Upper lobe of left lung (tissue), 6 donors: ENCODE data around the gene BUD13. TPM values are rescaled to one million over a fixed set of nuclear protein-coding genes. Genes with fewer than 3 reads are reported as not detected.

Experiments used
- ATAC-seq, 2 donors: fragments of 200-7000 bp; cut with Tn5 transposase; one replicate each; pipeline ENCODE4 v1.9.1; 2022; ENCODE audit warnings: mild to moderate bottlenecking in 2 of 2, moderate library complexity in 2 of 2; ENCODE audit not compliant: low FRiP score in 2 of 2
- DNase-seq, 2 donors: peaks; one replicate each; pipeline ENCODE4 v3.0.0-alpha.2; 2019 to 2020
- H3K27ac ChIP-seq, 4 donors: fragments of 200-600 bp; sonication (generic); one replicate each; pipeline ENCODE4 v1.5.1; 2016 to 2019
- H3K27me3 ChIP-seq, 4 donors: fragments of 200-600 bp; sonication (generic); one replicate each; pipeline ENCODE4 v1.5.1; 2017 to 2019
- H3K36me3 ChIP-seq, 4 donors: fragments of 200-600 bp; sonication (generic); one replicate each; pipeline ENCODE4 v1.5.1; 2016 to 2019
- H3K4me1 ChIP-seq, 4 donors: fragments of 200-600 bp; sonication (generic); one replicate each; pipeline ENCODE4 v1.5.1; 2018 to 2019
- H3K4me3 ChIP-seq, 4 donors: fragments of 200-600 bp; sonication (generic); one replicate each; pipeline ENCODE4 v1.5.1; 2017 to 2019; ENCODE audit warnings: mild to moderate bottlenecking in 2 of 4, moderate library complexity in 1 of 4
- H3K9me3 ChIP-seq, 4 donors: fragments of 200-600 bp; sonication (generic); one replicate each; pipeline ENCODE4 v1.5.1; 2018 to 2019
- CTCF ChIP-seq, 6 experiments: fragments of 450-650 bp in 4 of 6; fragments of 200-600 bp in 2 of 6; sonication (generic) in 2 of 6; IDR thresholded peaks; one replicate each; pipeline ENCODE4 v1.5.1; 2016 to 2019; ENCODE audit warnings: antibody characterized with exemption in 6 of 6
- EP300 ChIP-seq, 4 donors: sonication (generic); formaldehyde crosslinking; IDR thresholded peaks; one replicate each; pipeline ENCODE4 v1.5.1; 2017; ENCODE audit warnings: antibody characterized with exemption in 4 of 4, control low read depth in 2 of 4
- POLR2A ChIP-seq, 4 donors: fragments of 450-650 bp; IDR thresholded peaks; one replicate each; pipeline ENCODE4 v1.5.1; 2016 to 2017; ENCODE audit warnings: antibody characterized with exemption in 4 of 4, mild to moderate bottlenecking in 2 of 4
- POLR2AphosphoS5 ChIP-seq, 2 donors: sonication (generic); formaldehyde crosslinking; IDR thresholded peaks; one replicate each; pipeline ENCODE4 v1.5.1; 2017; ENCODE audit warnings: antibody characterized with exemption in 2 of 2
- WGBS, 2 donors: methylation state at CpG; one replicate each; pipeline ENCODE4 v1.1.5; 2017 to 2018; 5-methylcytosine and 5-hydroxymethylcytosine counted together
- total RNA-seq, 6 donors: library from RNA; depleted of rRNA in 4 of 6; stranded (reverse); fragments of >200 nt in 4 of 6; gene quantifications; one replicate each; pipeline versions ENCODE4 v1.1.0 to v1.2.1, GENCODE V29; 2016 to 2021
- donor health status: DM: no; HTN: no; CAD: no; lungs with moderate emphysema.
- donor health status: DM: no; HTN: yes; CAD: no; lungs with severe emphysema.

The BUD13 gene
- total RNA-seq, 6 donors from 2014 or later: 12.1 to 18.9 (median 17.0) TPM

GRCh38 chr11:116727990-116728389 lies 44.8 kb downstream of the BUD13 start:
- no peak for ATAC-seq

GRCh38 chr11:116725434-116726221 lies 47.2 kb downstream of the BUD13 start:
- Histone ChIP-seq H3K4me3 (no peak overlapping the region), H3K36me3 (no peaks in the 10 kb centered on the region), H3K9me3 (no peaks in the 10 kb centered on the region), H3K27me3 (no peaks in the 10 kb centered on the region), H3K27ac (no peak overlapping the region), H3K4me1 (no peaks in the 10 kb centered on the region)
- 69 to 79% methylated on average over 13 to 19 of the region's 19 CpGs for WGBS, 2 donors
- ATAC-seq (peak in 1 of 2 donors; percentile 40), DNase-seq (no peak)
- TF ChIP-seq POLR2A (IDR thresholded peaks at IDR 0.05): no peak
- no peak for TF ChIP-seq CTCF (IDR thresholded peaks at IDR 0.05)
- TF ChIP-seq POLR2AphosphoS5 (IDR thresholded peaks at IDR 0.05): no peak
- TF ChIP-seq EP300 (IDR thresholded peaks at IDR 0.05): no peak

More at GRCh38 chr11:116727990-116728389, 44.8 kb downstream of the BUD13 start:
- no peak for DNase-seq
- Histone ChIP-seq H3K4me1 (peaks cover 0 to 7% (median 4%) of the 10 kb centered on the region in 4 donors), H3K36me3 (no peaks in the 10 kb centered on the region), H3K27ac (no peak overlapping the region), H3K9me3 (no peaks in the 10 kb centered on the region), H3K4me3 (no peak overlapping the region), H3K27me3 (no peaks in the 10 kb centered on the region)
- TF ChIP-seq CTCF (IDR thresholded peaks at IDR 0.05): no peak
- 72 to 79% methylated on average over 6 of the region's 6 CpGs for WGBS, 2 donors

- Histone ChIP-seq H3K4me3 (no peak overlapping the region), H3K36me3 (no peaks in the 10 kb centered on the region), H3K27me3 (no peaks in the 10 kb centered on the region), H3K27ac (no peak overlapping the region), H3K9me3 (no peaks in the 10 kb centered on the region), H3K4me1 (no peaks in the 10 kb centered on the region)
- DNase-seq (no peak), ATAC-seq (no peak)
- TF ChIP-seq POLR2A (IDR thresholded peaks at IDR 0.05) (no peak), POLR2AphosphoS5 (IDR thresholded peaks at IDR 0.05) (no peak), EP300 (IDR thresholded peaks at IDR 0.05) (no peak), CTCF (IDR thresholded peaks at IDR 0.05) (no peak)
- 89 to 90% methylated on average over 5 to 6 of the region's 6 CpGs for WGBS, 2 donors
These were observed 48.0 kb downstream of the BUD13 start for GRCh38 chr11:116724813-116725212.

GRCh38 chr11:116723511-116723910 lies 49.3 kb downstream of the BUD13 start:
- H3K27me3 ChIP-seq: no peaks in the 10 kb centered on the region
- no peak for DNase-seq

More at GRCh38 chr11:116723511-116723910, 49.3 kb downstream of the BUD13 start:
- Histone ChIP-seq H3K27ac (no peak overlapping the region), H3K9me3 (no peaks in the 10 kb centered on the region), H3K36me3 (no peaks in the 10 kb centered on the region), H3K4me3 (no peak overlapping the region), H3K4me1 (no peaks in the 10 kb centered on the region)
- ATAC-seq: no peak
- TF ChIP-seq POLR2AphosphoS5 (IDR thresholded peaks at IDR 0.05): no peak
- TF ChIP-seq EP300 (IDR thresholded peaks at IDR 0.05): no peak
- TF ChIP-seq POLR2A (IDR thresholded peaks at IDR 0.05): no peak
- no peak for TF ChIP-seq CTCF (IDR thresholded peaks at IDR 0.05)
- 63 to 73% methylated on average over 6 to 7 of the region's 7 CpGs for WGBS, 2 donors
